Smooth muscle cell of the pulmonary artery (primary cell): ENCODE results near the gene GZMA. TPM values are rescaled to one million over a fixed set of nuclear protein-coding genes. Genes with fewer than 3 reads are reported as not detected.

Experiments used
- total RNA-seq: library from RNA; depleted of rRNA; stranded (reverse); fragments of >200 nt; gene quantifications from 2 replicates; pipeline ENCODE4 v1.2.3, GENCODE V29; 2014

Gene GZMA
- not detected in 2 replicates for total RNA-seq

GRCh38 chr5:55102348-55102747 lies at the start of gene GZMA:
GZMA (plus strand) TSS chr5:55102646; CDS start chr5:55102683, 37 bp downstream.

Other genes starting within 250 kb of the GZMA start
- 54.3 and 370 TPM in 2 replicates for gene ESM1, start 117.1 kb upstream of the GZMA start, total RNA-seq
- gene GZMK, start 78.4 kb upstream of the GZMA start, total RNA-seq: 0.07 and 0.13 TPM in 2 replicates
- 110 and 162 TPM in 2 replicates for gene GPX8, start 57.5 kb downstream of the GZMA start, total RNA-seq
- 0.07 TPM in 1 of 2 replicates, not detected in the other for gene CDC20B, start 70.5 kb downstream of the GZMA start, total RNA-seq
- gene MCIDAS, start 124.7 kb downstream of the GZMA start, total RNA-seq: not detected in 2 replicates
- 0.13 and 1.1 TPM in 2 replicates for gene CCNO, start 131.0 kb downstream of the GZMA start, total RNA-seq
- gene DHX29, start 205.0 kb downstream of the GZMA start, total RNA-seq: 32.1 and 38.8 TPM in 2 replicates
- 65.3 and 85.6 TPM in 2 replicates for gene MTREX, start 205.3 kb downstream of the GZMA start, total RNA-seq